HG03378 (cell line): ENCODE measurements around the gene ARSG.
A peak's percentile ranks its signal among the peaks of the same experiment; 100 is the strongest.

Experiments
- ATAC-seq: cut with Tn5 transposase; IDR thresholded peaks from one replicate; pipeline ENCODE4 v1.9.1; 2021; ENCODE audit warnings: mild to moderate bottlenecking, moderate library complexity; ENCODE audit not compliant: unreplicated experiment

ARSG gene

DNA sequence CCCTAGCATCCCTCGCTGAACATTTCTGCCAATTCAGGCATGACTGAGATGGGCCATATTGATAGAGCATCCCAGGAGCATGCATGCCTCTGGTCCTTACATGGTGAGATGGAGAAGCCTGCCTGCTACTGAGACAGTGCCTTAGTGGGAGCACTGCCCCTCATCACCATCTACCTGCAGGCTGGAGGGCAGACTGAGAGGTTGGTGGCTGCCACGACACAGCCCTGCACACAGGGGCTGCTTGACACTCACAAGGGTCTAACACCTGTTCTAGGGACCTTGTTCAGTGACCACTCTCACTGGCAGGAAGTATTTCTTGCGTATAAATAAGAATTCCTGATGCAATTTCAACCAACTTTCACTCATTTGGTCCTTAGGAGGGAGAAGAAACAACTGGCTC, 132.0 kb downstream of the ARSG start:
- ATAC-seq = no peak

DNA sequence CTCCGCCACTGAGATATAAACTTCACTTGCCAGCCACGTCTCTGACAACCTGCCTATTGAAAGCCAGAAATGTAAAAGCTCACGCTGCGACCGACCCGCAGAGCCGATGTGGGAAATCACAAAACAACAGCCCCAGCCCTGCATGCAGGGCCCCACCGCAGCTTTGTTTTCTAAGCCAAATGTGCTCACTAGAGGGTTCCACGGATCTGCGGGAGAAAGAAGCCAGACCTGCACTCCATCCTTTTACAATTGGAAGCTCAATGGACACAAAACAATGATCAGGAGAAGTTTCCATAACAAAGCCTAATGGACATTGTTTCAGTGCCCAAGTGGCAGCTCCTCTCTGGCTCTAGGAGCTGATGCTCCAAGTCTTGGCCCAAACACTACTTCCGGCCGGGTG, 132.9 kb downstream of the ARSG start:
- no peak for ATAC-seq

DNA sequence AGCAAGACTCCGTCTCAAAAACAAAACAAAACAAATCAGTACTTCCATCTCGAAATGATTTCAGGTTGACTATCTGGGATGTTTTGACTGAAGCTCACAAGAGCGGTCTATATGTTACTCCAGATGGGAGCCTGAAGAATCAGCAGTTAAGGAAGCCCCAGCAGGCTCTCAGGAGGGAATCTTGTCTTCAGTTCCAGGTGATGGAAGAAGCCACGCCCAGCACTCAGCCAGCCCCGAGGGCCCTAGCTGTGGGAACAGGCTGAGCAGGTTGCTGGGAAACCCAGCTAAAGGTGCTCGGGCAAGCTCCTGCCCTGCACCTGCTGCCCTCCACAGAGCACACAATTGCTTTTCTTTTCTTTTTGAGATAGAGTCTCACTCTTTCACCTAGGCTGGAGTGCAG, 133.6 kb downstream of the ARSG start:
- ATAC-seq = no peak

DNA sequence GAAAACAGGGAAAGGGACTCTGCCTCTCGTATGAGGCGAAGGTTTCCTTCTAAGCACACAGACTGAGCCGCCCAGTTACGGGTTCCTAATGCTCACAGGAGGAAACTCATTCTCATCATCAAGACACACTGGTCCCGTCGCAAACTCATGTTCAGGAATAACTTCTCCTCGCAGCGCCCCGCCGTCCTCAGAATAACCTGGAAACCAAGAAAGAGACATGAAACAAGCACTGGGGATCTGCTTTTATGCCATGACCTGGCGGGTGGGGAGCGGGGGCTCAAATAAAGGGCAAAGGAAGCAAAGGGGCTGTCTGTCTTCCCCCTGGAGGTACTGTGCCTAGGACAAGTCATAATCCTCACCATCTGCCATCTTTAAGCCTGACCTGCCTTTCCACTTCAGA, 134.7 kb downstream of the ARSG start:
- ATAC-seq = no peak

GRCh38 chr17:68427575-68427974, 136.3 kb downstream of the ARSG start:
- no peak for ATAC-seq

DNA sequence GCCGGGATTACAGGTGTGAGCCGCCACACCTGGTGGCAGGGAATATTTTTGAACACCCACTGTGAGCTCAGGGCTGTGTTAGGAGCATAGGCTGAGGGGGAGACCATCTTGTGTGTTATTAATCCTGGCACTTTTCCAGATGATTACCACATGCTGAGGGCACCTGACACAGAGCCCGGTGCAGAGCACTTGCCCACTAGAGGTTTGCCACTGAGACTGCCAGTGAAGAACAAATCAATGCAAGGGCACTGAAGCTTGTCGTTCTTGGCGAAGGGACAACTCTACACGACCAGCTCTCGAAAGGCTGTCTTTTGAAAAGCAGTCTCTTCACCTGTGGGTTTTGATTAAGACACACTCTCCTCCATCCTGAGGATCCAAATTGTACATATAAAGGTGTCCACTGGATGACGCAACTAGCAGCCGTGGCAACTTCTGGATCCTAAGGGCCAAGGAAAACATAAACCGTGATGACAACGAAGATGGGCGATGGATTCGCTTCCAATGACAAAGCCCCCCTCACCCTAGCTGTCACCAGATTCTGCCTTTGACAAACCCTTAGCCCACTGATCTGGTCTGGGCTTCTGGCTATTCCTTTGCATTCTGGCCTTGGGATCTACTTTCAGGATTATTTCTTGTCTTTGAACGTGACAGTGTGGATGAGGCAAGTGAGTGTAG, 137.3 kb downstream of the ARSG start:
- ATAC-seq = no peak

DNA sequence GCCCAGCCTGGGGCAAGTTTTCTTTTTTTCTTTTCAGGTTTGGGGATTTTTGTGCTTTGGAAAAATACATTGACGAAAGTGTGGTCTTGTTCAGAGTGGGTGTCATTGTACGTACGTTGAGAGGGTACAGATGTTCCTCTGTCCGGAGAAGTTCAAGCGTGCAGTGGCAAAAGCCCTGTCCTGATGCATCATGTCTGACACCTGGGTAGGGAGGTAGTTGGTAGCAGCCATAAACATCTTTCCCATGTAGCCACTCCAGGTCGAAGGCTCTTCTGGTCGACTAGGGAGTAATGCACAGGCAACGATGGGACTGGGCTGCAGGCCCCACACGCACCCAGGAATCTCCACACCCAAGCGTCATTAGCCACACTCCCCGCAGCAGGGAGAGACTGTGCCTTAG, 138.6 kb downstream of the ARSG start:
- ATAC-seq = no peak

DNA sequence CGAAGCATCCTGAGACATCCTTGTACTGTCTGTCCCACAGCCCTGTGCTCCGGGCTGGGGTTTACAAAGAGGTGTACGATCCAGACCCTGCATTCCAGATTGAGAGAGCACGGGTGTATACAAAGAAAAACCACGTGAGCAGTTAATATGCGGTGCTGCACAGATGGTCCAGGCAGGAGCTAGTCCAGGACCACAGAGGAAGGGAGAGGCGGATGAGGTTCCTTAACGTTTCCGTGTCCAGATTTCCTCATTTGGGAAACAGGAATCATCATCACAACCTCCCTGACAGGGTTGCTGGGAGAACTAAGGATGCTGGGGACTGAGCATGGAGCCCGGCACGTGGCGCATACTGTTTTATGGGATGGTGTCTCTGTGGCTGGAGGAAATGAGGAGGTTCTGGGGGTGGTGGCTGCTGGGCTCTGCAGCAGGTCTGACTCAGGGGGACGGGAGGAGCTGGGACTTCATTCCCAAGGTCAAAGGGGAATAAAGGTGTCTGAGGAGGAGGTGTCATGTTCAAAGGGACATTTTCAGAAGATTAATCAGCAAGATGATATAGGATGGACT, 139.8 kb downstream of the ARSG start:
- ATAC-seq = no peak

- no peak for ATAC-seq
These were observed 140.4 kb downstream of the ARSG start for GRCh38 chr17:68431661-68432071.

DNA sequence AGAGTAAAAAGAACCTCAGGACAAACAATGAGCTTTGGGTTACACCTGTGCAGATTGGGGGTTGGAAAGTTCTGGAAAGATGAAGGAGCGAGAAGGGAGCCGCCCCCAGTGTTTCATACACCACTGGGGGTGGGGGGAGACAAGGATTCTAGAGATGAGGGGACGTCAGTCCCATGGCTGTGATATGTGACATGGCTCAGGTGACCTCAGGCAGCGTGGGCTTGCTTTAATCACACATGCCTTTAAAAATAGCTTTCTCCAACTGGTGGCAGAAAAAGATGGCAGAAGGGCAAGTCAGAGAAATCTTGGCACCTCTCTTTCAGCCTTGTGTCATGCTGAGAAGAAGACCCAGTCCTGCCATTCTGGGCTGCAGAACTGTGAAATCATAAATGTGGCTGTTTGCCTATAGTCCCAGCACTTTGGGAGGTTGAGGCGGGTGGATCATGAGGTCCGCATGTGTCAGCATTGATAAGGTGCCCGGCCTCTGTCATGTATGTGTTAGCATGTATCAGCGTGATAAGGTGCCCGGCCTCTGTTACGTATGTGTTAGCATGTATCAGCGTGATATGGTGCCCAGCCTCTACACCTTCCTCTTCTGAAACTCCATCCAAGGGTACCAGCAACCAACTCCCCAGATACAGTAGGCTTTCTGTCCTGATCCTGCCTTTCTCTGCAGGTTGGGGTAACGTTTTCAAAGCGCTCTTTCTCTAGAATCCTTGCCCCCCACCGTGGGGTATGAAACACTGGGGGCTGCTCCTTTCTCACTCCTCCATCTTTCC, 141.0 kb downstream of the ARSG start:
- ATAC-seq = no peak

DNA sequence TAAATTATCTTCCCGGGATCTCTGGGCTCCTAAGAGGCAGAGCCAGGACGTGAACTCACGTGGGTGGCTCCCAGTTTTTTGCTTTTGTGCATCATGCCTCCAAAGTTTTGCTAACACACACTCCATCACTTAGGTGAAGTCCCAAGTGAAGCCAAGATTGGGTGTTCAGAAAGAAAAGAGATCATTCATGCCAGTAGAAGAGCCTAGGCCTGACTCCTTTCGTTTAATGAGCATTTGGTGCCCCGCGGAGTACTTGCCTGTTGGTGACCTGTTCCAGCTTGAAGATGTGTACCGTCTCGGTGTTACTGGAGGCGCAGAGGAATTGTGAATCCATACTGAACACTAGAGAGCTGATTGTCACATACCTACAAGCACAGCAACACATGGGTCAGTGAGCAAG, 141.9 kb downstream of the ARSG start:
- ATAC-seq = no peak

GRCh38 chr17:68433911-68434508, 142.7 kb downstream of the ARSG start:
- ATAC-seq = no peak

DNA sequence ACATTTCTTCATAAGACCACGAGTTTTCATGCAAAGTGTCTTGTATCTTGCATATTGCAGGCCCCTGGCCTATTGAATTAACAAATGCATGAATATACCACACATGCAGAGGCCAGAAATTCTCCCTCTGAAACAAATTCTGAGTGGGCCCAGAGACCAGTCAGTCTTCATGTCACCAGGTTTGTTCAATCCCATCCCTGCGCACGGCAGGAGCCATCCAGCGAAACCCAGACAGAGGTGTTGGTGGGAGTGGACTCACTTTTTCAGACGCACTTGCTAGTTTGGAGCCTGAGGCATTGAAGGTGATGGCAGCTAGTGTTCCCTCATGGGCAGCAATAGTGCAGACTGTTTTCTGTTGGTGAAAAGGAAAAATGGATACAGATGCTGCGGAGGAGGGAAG, 144.1 kb downstream of the ARSG start:
- no peak for ATAC-seq

GRCh38 chr17:68435876-68436842, 144.9 kb downstream of the ARSG start:
- ATAC-seq = no peak

DNA sequence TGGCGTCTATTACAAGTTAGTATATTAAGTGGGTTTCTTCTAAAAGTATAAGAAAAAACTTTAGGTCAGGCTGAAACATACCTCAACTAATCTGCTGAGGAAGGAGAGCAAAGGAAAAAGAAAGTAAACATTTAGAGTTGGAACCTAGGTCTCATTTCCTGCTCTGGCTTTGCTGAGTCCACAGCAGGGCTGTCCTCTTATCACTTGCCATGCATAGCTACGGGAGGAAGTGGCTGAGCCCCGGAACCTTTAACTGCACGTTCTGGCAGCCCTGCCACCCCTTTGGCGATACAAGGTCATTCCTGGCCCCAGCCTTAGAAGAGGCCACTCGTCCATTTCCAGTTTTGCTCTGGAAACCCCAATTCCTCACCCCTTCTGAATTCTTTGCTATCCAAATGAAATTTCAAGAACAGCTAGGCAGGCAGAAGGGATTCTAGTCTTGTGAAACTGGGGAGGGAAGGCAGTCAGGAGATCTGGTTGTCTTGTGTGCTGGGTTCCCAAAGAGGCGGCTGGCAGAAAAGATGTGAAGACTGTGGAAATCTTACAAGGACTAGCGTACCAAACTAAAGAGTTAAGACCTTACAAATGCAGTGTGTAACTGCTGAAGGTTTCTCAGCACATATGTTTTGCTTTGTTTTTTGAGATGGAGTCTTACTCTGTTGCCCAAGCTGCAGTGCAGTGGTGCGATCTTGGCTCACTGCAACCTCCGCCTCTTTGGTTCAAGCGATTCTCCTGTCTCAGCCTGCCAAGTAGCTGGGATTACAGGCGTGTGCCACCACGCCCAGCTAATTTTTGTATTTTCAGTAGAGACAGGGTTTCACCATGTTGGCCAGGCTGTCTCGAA, 146.9 kb downstream of the ARSG start:
- ATAC-seq = peak; percentile 68

DNA sequence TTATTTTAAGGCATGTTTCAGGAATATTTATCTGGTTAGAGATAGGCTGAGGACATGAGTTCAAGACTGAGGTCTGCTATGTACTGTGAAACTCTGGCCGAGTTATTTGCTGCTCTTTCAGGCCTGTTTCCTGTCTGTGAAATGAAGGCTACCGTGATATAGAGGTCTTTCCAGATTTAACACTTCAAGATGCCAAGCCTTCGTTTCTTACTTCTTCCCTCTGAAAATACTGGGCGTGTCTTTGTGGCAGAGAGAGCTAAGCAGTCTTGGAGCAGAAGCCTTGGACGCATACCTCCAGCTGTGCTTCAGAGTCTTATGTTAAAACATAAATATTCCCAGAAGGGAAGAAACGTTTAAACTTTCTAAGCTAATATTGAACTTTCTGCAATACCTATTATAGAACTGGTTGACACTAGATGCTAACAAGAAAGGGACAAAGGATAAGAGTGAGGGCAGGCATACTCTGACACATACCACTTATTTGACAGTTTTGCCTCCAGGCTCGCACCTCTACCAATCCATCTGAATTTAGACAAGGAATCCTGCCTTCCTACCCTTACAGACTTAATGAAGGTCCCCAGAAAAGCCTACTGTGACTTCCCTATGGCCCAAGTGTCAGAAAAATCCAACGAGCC, 148.5 kb downstream of the ARSG start:
- ATAC-seq = no peak

- no peak for ATAC-seq
These were observed 149.2 kb downstream of the ARSG start for GRCh38 chr17:68440526-68440925.

GRCh38 chr17:68441070-68441770, 149.9 kb downstream of the ARSG start:
- ATAC-seq = no peak

GRCh38 chr17:68443972-68444464, 152.7 kb downstream of the ARSG start:
- ATAC-seq = no peak
